Left lung (tissue), 10 donors: ENCODE data around the gene ERF. TPM values are rescaled to one million over a fixed set of nuclear protein-coding genes. Genes with fewer than 3 reads are reported as not detected.
A peak's percentile ranks its signal among the peaks of the same experiment; 100 is the strongest.

Experiments used
- ATAC-seq: fragments of 200-7000 bp; cut with Tn5 transposase; one replicate; pipeline ENCODE4 v1.9.1; 2020; ENCODE audit warnings: moderate library complexity
- DNase-seq, 4 donors: peaks; one replicate each; pipeline ENCODE4 v3.0.0-alpha.2; 2013 to 2020
- H3K27ac ChIP-seq, 2 donors: fragments of 200-600 bp; sonication (generic) in 1 of 2; one replicate each; pipeline versions ENCODE4 v1.5.0 to v1.8.0; 2020 to 2021
- H3K27me3 ChIP-seq, 2 donors: fragments of 200-600 bp; sonication (generic) in 1 of 2; one replicate each; pipeline versions ENCODE4 v1.5.0 to v1.8.0; 2020 to 2021
- H3K36me3 ChIP-seq, 2 donors: fragments of 200-600 bp; sonication (generic) in 1 of 2; one replicate each; pipeline versions ENCODE4 v1.5.0 to v1.8.0; 2020 to 2021
- H3K4me1 ChIP-seq, 2 donors: fragments of 200-600 bp; one replicate each; pipeline ENCODE4 v1.8.0; 2021
- H3K4me3 ChIP-seq, 2 donors: fragments of 200-600 bp; sonication (generic) in 1 of 2; one replicate each; pipeline versions ENCODE4 v1.5.0 to v1.8.0; 2020 to 2021; ENCODE audit warnings: mild to moderate bottlenecking in 1 of 2
- H3K9me3 ChIP-seq, 2 donors: fragments of 200-600 bp; sonication (generic) in 1 of 2; one replicate each; pipeline versions ENCODE4 v1.5.0 to v1.8.0; 2020 to 2021
- intact Hi-C, 2 donors: fragments of 100-400 bp; cut with DNase I; formaldehyde crosslinking; loops; one replicate each; pipeline versions ENCODE4 v1.11.2 to v1.14.2; 2022
- polyA plus RNA-seq, 6 donors: library from polyadenylated mRNA; unstranded; fragments of 120-200 nt; gene quantifications; one replicate each; pipeline ENCODE4 v1.2.1, GENCODE V29; 2013; ENCODE audit not compliant: insufficient read length in 6 of 6
- total RNA-seq, 2 donors: library from RNA; stranded (reverse); fragmentation: NEBNext Ultra II Directional; extraction: Animal tissue kit (Norgen Biotek cat#: 25700); gene quantifications; one replicate each; pipeline ENCODE4 v1.2.1, GENCODE V29; 2021
- TF ChIP-seq, protein P1 (sequence below), 2 donors: fragments of 200-600 bp; sonication (generic) in 1 of 2; IDR thresholded peaks; one replicate each; pipeline versions ENCODE4 v1.5.0 to v1.8.0; 2021; ENCODE audit warnings: antibody characterized with exemption in 2 of 2
- donor health status: DM: no; HTN: yes; CAD: no.
- donor health status: DM: no; HTN: no; CAD: no.

Gene ERF
- total and polyA plus RNA-seq, 8 donors = 42.9 to 56.4 (median 48.9) TPM

DNA sequence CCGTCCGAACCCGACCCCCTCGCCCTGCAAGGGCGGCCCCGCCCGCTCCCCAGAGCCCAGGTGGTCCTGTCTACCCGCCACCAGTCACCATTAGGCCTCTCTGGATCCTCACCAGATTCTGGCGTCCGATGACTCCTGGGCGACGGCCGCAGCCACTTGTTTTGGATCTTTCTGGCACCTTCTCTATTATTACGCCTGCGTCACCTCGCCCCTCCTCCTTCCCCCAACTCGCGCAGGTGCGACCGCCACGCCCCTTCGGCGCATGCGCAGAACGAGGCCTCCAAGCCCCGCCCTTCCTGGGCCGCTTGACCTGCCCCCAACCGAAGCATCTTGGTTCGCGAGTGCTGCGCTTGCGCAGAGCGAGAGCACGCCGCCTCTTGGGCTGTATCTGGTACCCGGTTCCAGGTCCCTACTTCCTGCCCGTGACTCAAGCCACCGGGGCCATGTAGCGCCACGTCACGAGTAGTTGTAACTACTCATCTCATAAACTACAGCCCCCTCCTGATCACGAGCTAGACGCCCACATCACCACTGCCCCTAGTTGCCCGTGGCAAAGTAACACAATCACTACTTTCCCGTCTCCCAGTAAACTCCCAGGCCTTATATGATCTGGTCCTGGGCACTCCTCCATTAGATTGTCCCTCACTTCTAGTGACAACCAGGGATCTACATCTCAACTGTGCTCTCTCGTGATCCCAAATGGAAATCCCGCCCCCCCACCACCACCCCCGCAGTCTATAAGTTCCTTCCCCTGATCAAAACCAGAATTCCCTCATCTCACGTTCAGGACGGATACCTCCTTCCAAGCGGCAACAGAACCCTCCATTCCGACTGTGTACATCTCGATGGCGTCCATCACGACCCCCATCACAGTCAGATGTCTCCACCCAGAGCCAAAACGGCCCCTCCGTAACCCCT lies 37.1 kb downstream of the ERF start, which contains the start of gene DEDD2:
Gene DEDD2, minus strand, starts transcription at position 158 of the 918 bp plus-strand sequence. CDS start 670 bp downstream, outside the sequence.
- Histone ChIP-seq H3K36me3 (peaks cover 5 to 28% of the 10 kb centered on the region in 2 donors), H3K9me3 (no peaks in the 10 kb centered on the region), H3K4me1 (peaks cover 21 to 76% of the 10 kb centered on the region in 2 donors), H3K27ac (peak within 1 kb of the TSS; percentile 90 to 97), H3K27me3 (no peaks in the 10 kb centered on the region), H3K4me3 (peak within 1 kb of the TSS; percentile 72 to 99)
- ATAC-seq = peak; percentile 77
- TF ChIP-seq, protein P1, sequence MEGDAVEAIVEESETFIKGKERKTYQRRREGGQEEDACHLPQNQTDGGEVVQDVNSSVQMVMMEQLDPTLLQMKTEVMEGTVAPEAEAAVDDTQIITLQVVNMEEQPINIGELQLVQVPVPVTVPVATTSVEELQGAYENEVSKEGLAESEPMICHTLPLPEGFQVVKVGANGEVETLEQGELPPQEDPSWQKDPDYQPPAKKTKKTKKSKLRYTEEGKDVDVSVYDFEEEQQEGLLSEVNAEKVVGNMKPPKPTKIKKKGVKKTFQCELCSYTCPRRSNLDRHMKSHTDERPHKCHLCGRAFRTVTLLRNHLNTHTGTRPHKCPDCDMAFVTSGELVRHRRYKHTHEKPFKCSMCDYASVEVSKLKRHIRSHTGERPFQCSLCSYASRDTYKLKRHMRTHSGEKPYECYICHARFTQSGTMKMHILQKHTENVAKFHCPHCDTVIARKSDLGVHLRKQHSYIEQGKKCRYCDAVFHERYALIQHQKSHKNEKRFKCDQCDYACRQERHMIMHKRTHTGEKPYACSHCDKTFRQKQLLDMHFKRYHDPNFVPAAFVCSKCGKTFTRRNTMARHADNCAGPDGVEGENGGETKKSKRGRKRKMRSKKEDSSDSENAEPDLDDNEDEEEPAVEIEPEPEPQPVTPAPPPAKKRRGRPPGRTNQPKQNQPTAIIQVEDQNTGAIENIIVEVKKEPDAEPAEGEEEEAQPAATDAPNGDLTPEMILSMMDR (IDR thresholded peaks at IDR 0.05) = no peak
- peak; percentile 88 to 99 (median 97) for DNase-seq
- intact Hi-C loops = no loop called here

DNA sequence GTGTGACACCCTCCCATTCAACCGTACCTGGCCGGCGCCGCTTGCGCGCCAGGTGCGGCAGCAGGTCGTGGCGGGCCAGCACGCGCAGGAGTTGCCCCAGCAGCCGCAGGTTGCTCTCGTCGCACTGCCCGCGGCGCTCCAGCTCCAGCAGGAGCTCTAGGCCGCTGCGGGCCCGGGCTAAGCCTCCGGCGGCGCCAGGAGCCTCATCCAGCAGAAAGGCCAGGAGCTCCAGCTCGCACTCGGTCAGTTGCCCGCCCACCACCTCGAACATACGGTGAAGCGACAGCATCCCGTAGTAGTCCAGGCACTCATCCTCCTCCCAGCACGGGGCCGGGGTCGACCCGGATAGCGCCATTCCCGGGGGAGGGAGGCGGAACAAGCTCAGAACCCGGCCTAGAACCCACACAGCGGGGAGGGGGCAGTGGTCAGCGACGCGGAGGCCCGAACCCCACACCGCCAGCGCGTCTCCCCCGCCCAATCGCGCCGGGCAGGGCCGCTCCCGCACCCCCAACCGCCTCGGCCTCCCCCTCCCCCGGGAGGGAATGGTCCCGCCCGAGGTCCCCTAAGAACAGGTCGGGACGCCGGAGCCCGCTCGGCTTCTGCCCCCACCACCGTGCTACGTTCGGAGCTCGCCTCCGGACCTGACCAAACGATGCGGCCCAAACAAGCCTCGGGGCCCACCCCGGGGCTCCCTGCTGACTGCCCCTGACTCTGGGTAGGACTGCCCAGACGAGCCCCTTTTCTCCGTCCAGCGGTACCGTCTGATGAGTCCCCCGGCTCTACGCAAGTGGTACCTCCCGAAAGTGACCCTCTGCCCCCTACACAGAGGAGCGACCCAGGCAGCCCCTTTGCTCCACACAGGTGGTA lies 38.0 kb downstream of the ERF start:
- no peaks in the 10 kb centered on the region for H3K27me3 ChIP-seq
- DNase-seq (peak; percentile 19 to 89 (median 49)), ATAC-seq (peak; percentile 28)
- peaks cover 21 to 80% of the 10 kb centered on the region in 2 donors for H3K4me1 ChIP-seq
- H3K9me3 ChIP-seq = no peaks in the 10 kb centered on the region
- peaks cover 5 to 37% of the 10 kb centered on the region in 2 donors for H3K36me3 ChIP-seq
- H3K27ac ChIP-seq = peak overlapping the region; percentile 90 to 97
- intact Hi-C loops = no loop called here
- H3K4me3 ChIP-seq = peak overlapping the region; percentile 72 to 99
- TF ChIP-seq, protein P1 (IDR thresholded peaks at IDR 0.05) = no peak

DNA sequence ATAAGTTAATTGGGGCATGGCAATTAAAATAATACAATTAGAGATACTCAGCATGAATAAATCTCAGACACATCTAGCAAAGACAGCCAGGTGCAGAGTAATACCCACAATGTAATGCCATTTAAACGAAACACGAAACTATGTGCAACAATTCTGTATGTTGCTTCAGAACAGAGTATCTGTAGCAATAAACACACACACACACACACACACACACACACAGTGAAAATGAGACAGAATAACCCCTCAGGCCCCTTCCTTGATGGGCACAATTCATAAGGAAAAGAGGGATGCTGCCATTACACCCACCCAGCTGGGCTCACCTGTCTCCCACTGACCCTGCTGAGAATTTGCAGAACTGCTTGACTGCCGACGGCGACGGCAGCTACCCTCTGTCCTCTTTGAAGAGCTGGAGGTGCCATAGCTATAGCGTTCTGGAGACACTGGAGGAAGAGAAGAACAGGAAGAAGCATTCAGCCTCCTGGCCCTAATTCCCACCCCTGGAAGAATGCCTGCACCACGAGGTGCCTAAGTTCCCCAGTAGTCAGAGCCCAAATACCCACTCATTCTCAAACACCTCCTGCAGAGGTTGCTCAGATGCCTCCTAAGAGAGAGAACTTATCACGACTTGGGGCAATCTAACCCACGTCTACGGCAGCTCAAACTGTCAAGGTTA lies 40.0 kb downstream of the ERF start:
- peaks cover 14 to 72% of the 10 kb centered on the region in 2 donors for H3K4me1 ChIP-seq
- H3K27me3 ChIP-seq = no peaks in the 10 kb centered on the region

DNA sequence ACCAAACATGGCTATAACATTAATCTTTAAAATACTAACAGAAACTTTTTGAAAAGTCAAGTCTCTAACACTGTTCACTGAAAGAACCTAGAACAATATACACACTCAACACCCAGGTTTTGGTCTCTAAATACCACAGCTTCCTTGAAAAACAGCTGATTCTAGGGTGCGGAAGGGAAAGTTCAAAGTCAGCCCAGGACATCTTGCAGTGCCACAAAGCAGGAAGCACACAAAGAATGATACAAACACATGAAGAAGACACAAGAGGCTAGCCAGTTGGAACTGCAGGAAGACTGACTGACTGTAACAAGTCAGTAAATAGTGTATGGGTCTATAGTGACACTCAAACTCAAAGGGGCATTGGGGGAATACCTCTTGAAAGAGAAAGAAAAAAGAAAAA lies 42.0 kb downstream of the ERF start:
- H3K9me3 ChIP-seq = no peaks in the 10 kb centered on the region
- TF ChIP-seq, protein P1 (IDR thresholded peaks at IDR 0.05) = no peak
- H3K4me1 ChIP-seq = peaks cover 5 to 67% of the 10 kb centered on the region in 2 donors
- H3K27ac ChIP-seq = peak overlapping the region in 1 of 2 donors; percentile 2
- no peak for DNase-seq
- no peaks in the 10 kb centered on the region for H3K27me3 ChIP-seq
- no peak for ATAC-seq
- no peak overlapping the region for H3K4me3 ChIP-seq
- H3K36me3 ChIP-seq = peaks cover 5 to 76% of the 10 kb centered on the region in 2 donors
- intact Hi-C loops = no loop called here

More for the DNA sequence above, 40.0 kb downstream of the ERF start:
- H3K36me3 ChIP-seq = peaks cover 5 to 56% of the 10 kb centered on the region in 2 donors
- intact Hi-C loops = no loop called here
- H3K9me3 ChIP-seq = no peaks in the 10 kb centered on the region
- ATAC-seq (no peak), DNase-seq (peak in 1 of 4 donors; percentile 39)
- peak overlapping the region in 1 of 2 donors; percentile 99 for H3K4me3 ChIP-seq
- TF ChIP-seq, protein P1 (IDR thresholded peaks at IDR 0.05) = no peak
- H3K27ac ChIP-seq = peak overlapping the region in 1 of 2 donors; percentile 90
